Smooth muscle cell (in vitro differentiated cells): ENCODE data around the gene CD33. TPM values are rescaled to one million over a fixed set of nuclear protein-coding genes. Genes with fewer than 3 reads are reported as not detected.

ENCODE experiments used
- DNase-seq: peaks from one replicate; lab custom pipeline; 2025; ENCODE audit not compliant: unreplicated experiment; lab: John Stamatoyannopoulos, UW
- H2AFZ ChIP-seq: fragments of 200-600 bp; sonication (generic); 2 replicates; pipeline ENCODE4 v1.6.0; 2016; ENCODE audit warnings: antibody characterized with exemption, low read depth, mild to moderate bottlenecking
- H3F3A ChIP-seq: fragments of 200-600 bp; sonication (generic); 2 replicates; pipeline ENCODE4 v1.6.0; 2017; ENCODE audit warnings: antibody characterized with exemption, low read depth
- H3K27ac ChIP-seq: fragments of 200-600 bp; sonication (generic); 2 replicates; pipeline ENCODE4 v1.5.1; 2016; ENCODE audit warnings: low read depth, mild to moderate bottlenecking
- H3K27me3 ChIP-seq: fragments of 200-600 bp; sonication (generic); 2 replicates; pipeline ENCODE4 v1.6.1; 2016; ENCODE audit warnings: low read depth, mild to moderate bottlenecking
- H3K36me3 ChIP-seq: fragments of 200-600 bp; sonication (generic); 2 replicates; pipeline ENCODE4 v1.5.1; 2016; ENCODE audit warnings: low read depth
- H3K4me1 ChIP-seq: fragments of 200-600 bp; sonication (generic); 2 replicates; pipeline ENCODE4 v1.5.1; 2016; ENCODE audit warnings: low read depth
- H3K4me2 ChIP-seq: fragments of 200-600 bp; sonication (generic); 2 replicates; pipeline ENCODE4 v1.6.0; 2016; ENCODE audit warnings: mild to moderate bottlenecking
- H3K4me3 ChIP-seq: fragments of 200-600 bp; sonication (generic); 2 replicates; pipeline ENCODE4 v1.5.1; 2016; ENCODE audit warnings: mild to moderate bottlenecking
- H3K79me2 ChIP-seq: fragments of 200-600 bp; sonication (generic); 2 replicates; pipeline ENCODE4 v1.6.0; 2016; ENCODE audit warnings: low read depth, mild to moderate bottlenecking
- H3K9ac ChIP-seq: fragments of 200-600 bp; sonication (generic); 2 replicates; pipeline ENCODE4 v1.6.0; 2016; ENCODE audit warnings: low read depth
- H3K9me3 ChIP-seq: fragments of 200-600 bp; sonication (generic); replicated peaks from 2 replicates; pipeline ENCODE4 v1.5.1; 2016; ENCODE audit warnings: low read depth
- H4K20me1 ChIP-seq: fragments of 200-600 bp; sonication (generic); 2 replicates; pipeline ENCODE4 v1.6.0; 2016; ENCODE audit warnings: low read depth
- CTCF ChIP-seq: fragments of 200-600 bp; sonication (generic); IDR thresholded peaks from 2 replicates; pipeline ENCODE4 v1.5.1; 2017; ENCODE audit warnings: borderline replicate concordance, mild to moderate bottlenecking, antibody characterized with exemption; ENCODE audit not compliant: insufficient read depth, poor library complexity, severe bottlenecking
- WGBS: methylation state at CpG from one replicate; pipeline ENCODE4 v1.1.7; 2016; ENCODE audit warnings: low lambda C conversion rate; 5-methylcytosine and 5-hydroxymethylcytosine counted together
- polyA plus RNA-seq: library from polyadenylated mRNA; unstranded; fragments of >200 nt; fragmentation: Nextera tagmentation; extraction: Ambion mirVana; gene quantifications from 2 replicates; pipeline ENCODE4 v1.2.1, GENCODE V29; 2016
- total RNA-seq: library from RNA; depleted of rRNA; stranded (reverse); fragments of >200 nt; gene quantifications from 2 replicates; pipeline ENCODE4 v1.2.3, GENCODE V29; 2014

CD33 gene
- total and polyA plus RNA-seq, 2 experiments from 2014 or later = not detected

GRCh38 chr19:51187395-51188226 lies 37.3 kb upstream of the CD33 start:
- H3K9me3 ChIP-seq = no peaks in the 10 kb centered on the region
- DNase-seq = no peak
- H3K36me3 ChIP-seq = no peaks in the 10 kb centered on the region
- no peak overlapping the region for H3K27ac ChIP-seq
- peaks cover 11% of the 10 kb centered on the region for H3K27me3 ChIP-seq
- no peak overlapping the region for H3K4me3 ChIP-seq
- H3F3A ChIP-seq = no peaks in the 10 kb centered on the region
- H4K20me1 ChIP-seq = no peaks in the 10 kb centered on the region
- H2AFZ ChIP-seq = no peak overlapping the region
- no peaks in the 10 kb centered on the region for H3K4me1 ChIP-seq
- H3K79me2 ChIP-seq = no peaks in the 10 kb centered on the region
- TF ChIP-seq CTCF = no peak
- no peak overlapping the region for H3K9ac ChIP-seq
- 87% methylated on average over 11 of the region's 11 CpGs for WGBS
- H3K4me2 ChIP-seq = no peak overlapping the region

GRCh38 chr19:51188227-51188559 lies 36.7 kb upstream of the CD33 start:
- H3K79me2 ChIP-seq = no peaks in the 10 kb centered on the region
- H3K27me3 ChIP-seq = peaks cover 11% of the 10 kb centered on the region
- no peaks in the 10 kb centered on the region for H3K36me3 ChIP-seq
- no peaks in the 10 kb centered on the region for H3K4me1 ChIP-seq
- no peak overlapping the region for H3K4me2 ChIP-seq
- H4K20me1 ChIP-seq = no peaks in the 10 kb centered on the region
- H2AFZ ChIP-seq = no peak overlapping the region
- TF ChIP-seq CTCF = no peak
- WGBS = 83% methylated on average over 2 of the region's 2 CpGs
- no peaks in the 10 kb centered on the region for H3F3A ChIP-seq
- H3K9me3 ChIP-seq = no peaks in the 10 kb centered on the region
- H3K9ac ChIP-seq = no peak overlapping the region
- no peak for DNase-seq
- no peak overlapping the region for H3K27ac ChIP-seq
- no peak overlapping the region for H3K4me3 ChIP-seq

DNA sequence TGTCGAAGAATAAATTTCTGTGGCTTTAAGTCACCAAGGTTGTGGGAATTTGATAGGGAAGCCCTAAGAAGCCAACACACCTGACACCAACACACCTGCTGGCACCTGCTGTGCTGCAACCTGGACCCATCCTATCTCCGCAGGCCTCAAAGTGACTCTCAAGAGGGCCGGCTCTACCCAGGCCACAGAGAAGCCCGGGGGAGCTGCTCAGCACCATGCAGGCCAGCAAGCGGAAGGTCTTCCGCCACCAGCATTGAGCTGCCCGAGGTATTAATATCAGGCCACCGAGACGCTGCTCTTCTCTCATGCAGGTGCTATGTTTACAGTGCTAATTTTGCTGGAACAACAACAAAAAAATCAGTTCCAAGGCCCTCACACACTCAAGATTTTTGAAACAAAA lies 32.2 kb upstream of the CD33 start:
- no peaks in the 10 kb centered on the region for H3K9me3 ChIP-seq
- H2AFZ ChIP-seq = no peak overlapping the region
- no peak overlapping the region for H3K4me2 ChIP-seq
- H3K27me3 ChIP-seq = no peaks in the 10 kb centered on the region
- H4K20me1 ChIP-seq = no peaks in the 10 kb centered on the region
- no peaks in the 10 kb centered on the region for H3K4me1 ChIP-seq
- TF ChIP-seq CTCF = no peak
- 85% methylated on average over 9 of the region's 9 CpGs for WGBS
- H3K36me3 ChIP-seq = no peaks in the 10 kb centered on the region
- no peaks in the 10 kb centered on the region for H3F3A ChIP-seq
- no peaks in the 10 kb centered on the region for H3K79me2 ChIP-seq
- H3K4me3 ChIP-seq = no peak overlapping the region
- DNase-seq = no peak
- H3K27ac ChIP-seq = no peak overlapping the region
- H3K9ac ChIP-seq = no peak overlapping the region
